ENCODE measurements around the gene SLC25A23.

The SLC25A23 gene

GRCh38 chr19:6491802-6492592 lies 32.4 kb upstream of the SLC25A23 start:
- in situ Hi-C loops (cut with HindIII; ENCODE audit: low pct_unique_long_range_greater_than_20kb, low sequenced_read_pairs), result no loop called here
- TF ChIP-seq JUND (IDR thresholded peaks at IDR 0.05; ENCODE audit: low read depth), result no peak
- no peak for DNase-seq (ENCODE audit: low read depth in 1 of 2, low spot score in 1 of 2)

GRCh38 chr19:6490134-6490533 lies 30.5 kb upstream of the SLC25A23 start:
- TF ChIP-seq JUND (IDR thresholded peaks at IDR 0.05; ENCODE audit: low read depth), result no peak
- in situ Hi-C loops (cut with HindIII; ENCODE audit: low pct_unique_long_range_greater_than_20kb, low sequenced_read_pairs), result no loop called here
- DNase-seq (ENCODE audit: low read depth in 1 of 2, low spot score in 1 of 2), result no peak

DNA sequence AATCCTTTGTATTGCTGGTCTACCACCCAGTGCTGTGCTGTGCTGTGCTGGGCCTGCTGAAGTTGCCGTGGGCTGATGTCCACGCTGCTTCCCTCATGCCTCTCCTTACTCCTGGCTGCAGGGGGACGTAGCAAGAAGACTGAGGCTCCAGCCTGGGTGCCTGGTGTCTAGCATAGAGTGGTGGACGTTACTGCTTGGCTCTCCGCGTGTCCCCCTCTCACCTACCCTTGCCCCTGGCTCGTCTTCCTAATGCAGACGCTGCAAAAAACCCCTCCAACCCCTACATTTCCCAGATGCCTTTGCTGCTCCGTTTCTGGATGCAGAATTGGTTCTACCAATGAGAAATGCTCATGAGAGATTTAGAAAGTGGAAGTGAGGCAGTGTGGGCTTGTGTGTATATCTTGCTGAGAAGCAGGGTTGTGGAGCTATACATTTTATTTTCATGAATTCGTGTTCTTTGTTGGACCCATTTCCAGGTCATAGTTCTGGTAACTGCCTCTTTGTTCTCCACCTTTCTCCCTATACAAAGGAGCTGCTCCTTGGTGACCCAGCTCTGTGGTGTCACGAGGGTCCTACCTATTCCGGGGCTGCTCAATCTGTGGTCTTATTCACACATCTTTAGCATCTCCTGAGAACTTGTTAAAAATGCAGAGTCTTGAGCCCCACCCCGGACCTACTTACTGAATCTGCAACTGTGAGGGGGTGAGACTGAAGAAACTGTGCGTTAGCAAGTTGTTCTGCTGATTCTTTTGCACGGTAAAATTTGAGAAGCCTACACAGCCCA lies 29.9 kb upstream of the SLC25A23 start:
- TF ChIP-seq JUND (IDR thresholded peaks at IDR 0.05; ENCODE audit: low read depth), result no peak
- in situ Hi-C loops (cut with HindIII; ENCODE audit: low pct_unique_long_range_greater_than_20kb, low sequenced_read_pairs), result no loop called here
- no peak for DNase-seq (ENCODE audit: low read depth in 1 of 2, low spot score in 1 of 2)

- DNase-seq (ENCODE audit: low read depth in 1 of 2, low spot score in 1 of 2), result no peak
- no peak for TF ChIP-seq JUND (IDR thresholded peaks at IDR 0.05; ENCODE audit: low read depth)
- in situ Hi-C loops (cut with HindIII; ENCODE audit: low pct_unique_long_range_greater_than_20kb, low sequenced_read_pairs), result no loop called here
These were observed 25.2 kb upstream of the SLC25A23 start for GRCh38 chr19:6484831-6485230.

DNA sequence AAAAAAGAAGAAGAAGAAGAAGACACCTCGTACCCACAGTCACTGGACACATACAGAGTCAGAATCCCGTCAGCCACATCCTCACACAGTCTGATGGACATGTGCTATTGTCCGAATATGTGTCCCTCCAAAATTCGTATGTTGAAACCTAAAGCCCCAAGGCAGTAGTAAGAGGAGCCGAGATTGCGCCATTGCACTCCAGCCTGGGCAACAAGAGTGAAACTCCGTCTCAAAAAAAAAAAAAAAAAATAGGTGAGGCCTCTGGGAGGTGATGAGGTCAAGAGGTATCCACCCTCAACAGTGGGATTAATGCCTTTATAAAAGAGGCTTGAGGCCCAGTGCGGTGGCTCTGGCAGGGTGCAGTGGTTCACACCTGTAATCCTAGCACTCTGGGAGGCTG lies 24.6 kb upstream of the SLC25A23 start:
- in situ Hi-C loops (cut with HindIII; ENCODE audit: low pct_unique_long_range_greater_than_20kb, low sequenced_read_pairs), result no loop called here
- no peak for DNase-seq (ENCODE audit: low read depth in 1 of 2, low spot score in 1 of 2)
- TF ChIP-seq JUND (IDR thresholded peaks at IDR 0.05; ENCODE audit: low read depth), result no peak

- in situ Hi-C loops (cut with HindIII; ENCODE audit: low pct_unique_long_range_greater_than_20kb, low sequenced_read_pairs), result no loop called here
- no peak for DNase-seq (ENCODE audit: low read depth in 1 of 2, low spot score in 1 of 2)
- no peak for TF ChIP-seq JUND (IDR thresholded peaks at IDR 0.05; ENCODE audit: low read depth)
These were observed 23.6 kb upstream of the SLC25A23 start for GRCh38 chr19:6483235-6483634.

- in situ Hi-C loops (cut with HindIII; ENCODE audit: low pct_unique_long_range_greater_than_20kb, low sequenced_read_pairs), result no loop called here
- no peak for TF ChIP-seq JUND (IDR thresholded peaks at IDR 0.05; ENCODE audit: low read depth)
- no peak for DNase-seq (ENCODE audit: low read depth in 1 of 2, low spot score in 1 of 2)
These were observed 22.7 kb upstream of the SLC25A23 start for GRCh38 chr19:6482343-6482686.

DNA sequence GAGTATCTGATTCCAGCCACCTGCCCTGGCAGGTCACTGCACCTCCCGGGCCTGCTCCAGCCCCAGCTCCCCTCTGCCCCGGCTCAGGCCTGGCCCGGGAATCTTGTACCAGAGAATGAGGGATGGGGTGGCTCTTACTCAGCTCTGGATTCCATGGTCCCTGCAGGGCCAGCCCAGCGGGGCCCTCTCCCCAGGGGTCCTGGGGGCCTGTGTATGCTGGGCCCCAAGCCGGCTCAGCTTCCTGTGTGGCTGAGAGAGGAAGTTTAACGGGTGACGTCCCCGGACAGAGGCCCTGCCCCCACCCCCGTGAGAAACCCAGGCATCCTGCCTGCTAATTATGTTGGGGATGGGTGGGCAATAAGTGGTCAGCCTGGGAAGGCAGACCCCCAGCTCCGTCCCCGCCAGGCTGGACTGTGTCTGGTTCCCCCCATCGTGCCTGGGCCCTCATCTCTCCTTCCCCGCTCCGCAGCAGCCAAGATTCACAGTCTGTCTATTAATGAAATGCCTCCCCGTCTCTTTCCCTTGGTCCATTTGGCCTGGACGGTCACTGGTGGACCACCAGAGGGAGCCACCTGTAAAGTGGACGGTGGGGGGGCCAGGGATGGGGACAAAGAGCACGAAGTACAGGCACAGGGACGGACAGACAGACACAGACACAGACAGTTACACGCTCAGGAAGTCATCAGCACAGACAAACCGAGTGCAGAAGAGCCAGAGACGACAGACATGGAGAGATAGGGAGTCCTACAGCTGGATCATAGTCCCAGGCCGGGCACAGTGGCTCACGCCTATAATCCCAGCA lies 22.1 kb upstream of the SLC25A23 start, which contains the start of gene DENND1C:
Gene DENND1C, minus strand, starts transcription at position 247 of the 802 bp plus-strand sequence. Its CDS starts 92 bp downstream, at position 155.
- no peak for DNase-seq (ENCODE audit: low read depth in 1 of 2, low spot score in 1 of 2)
- in situ Hi-C loops (cut with HindIII; ENCODE audit: low pct_unique_long_range_greater_than_20kb, low sequenced_read_pairs), result no loop called here
- TF ChIP-seq JUND (IDR thresholded peaks at IDR 0.05; ENCODE audit: low read depth), result no peak

DNA sequence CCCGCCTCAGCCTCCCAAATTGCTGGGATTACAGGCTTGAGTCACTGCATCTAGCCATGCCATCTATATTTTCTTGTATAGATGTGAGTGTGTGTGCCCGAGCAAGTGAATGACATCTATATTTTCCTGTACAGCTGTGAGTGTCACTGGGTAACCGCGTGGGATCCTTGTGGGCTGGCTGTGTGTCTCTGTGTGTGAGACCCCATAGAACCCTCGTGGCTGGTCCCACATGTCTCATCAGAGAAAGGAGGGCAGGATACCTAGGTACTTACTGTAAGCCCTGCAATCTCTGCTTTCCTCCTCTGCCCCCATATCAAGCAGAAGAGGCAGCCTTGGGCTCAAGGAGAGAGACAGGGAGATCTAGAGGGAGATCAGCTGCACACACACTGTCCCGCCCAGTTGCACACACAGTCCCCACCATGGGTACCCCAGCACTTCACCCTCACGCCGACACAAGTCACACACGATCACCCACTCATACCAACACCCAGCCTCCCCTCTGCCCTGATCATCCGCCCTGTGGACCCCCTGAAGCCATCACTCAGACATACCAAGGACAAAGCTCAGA lies 21.3 kb upstream of the SLC25A23 start:
- in situ Hi-C loops (cut with HindIII; ENCODE audit: low pct_unique_long_range_greater_than_20kb, low sequenced_read_pairs), result no loop called here
- no peak for DNase-seq (ENCODE audit: low read depth in 1 of 2, low spot score in 1 of 2)
- no peak for TF ChIP-seq JUND (IDR thresholded peaks at IDR 0.05; ENCODE audit: low read depth)

GRCh38 chr19:6479836-6480398 lies 20.3 kb upstream of the SLC25A23 start:
- DNase-seq (ENCODE audit: low read depth in 1 of 2, low spot score in 1 of 2), result no peak
- no peak for TF ChIP-seq JUND (IDR thresholded peaks at IDR 0.05; ENCODE audit: low read depth)
- in situ Hi-C loops (cut with HindIII; ENCODE audit: low pct_unique_long_range_greater_than_20kb, low sequenced_read_pairs), result no loop called here

- no peak for DNase-seq (ENCODE audit: low read depth in 1 of 2, low spot score in 1 of 2)
- no peak for TF ChIP-seq JUND (IDR thresholded peaks at IDR 0.05; ENCODE audit: low read depth)
- in situ Hi-C loops (cut with HindIII; ENCODE audit: low pct_unique_long_range_greater_than_20kb, low sequenced_read_pairs), result no loop called here
These were observed 19.2 kb upstream of the SLC25A23 start for GRCh38 chr19:6478815-6479214.

- in situ Hi-C loops (cut with HindIII; ENCODE audit: low pct_unique_long_range_greater_than_20kb, low sequenced_read_pairs), result no loop called here
- TF ChIP-seq JUND (IDR thresholded peaks at IDR 0.05; ENCODE audit: low read depth), result no peak
These were observed 17.4 kb upstream of the SLC25A23 start for GRCh38 chr19:6476896-6477431.

More at GRCh38 chr19:6476896-6477431, 17.4 kb upstream of the SLC25A23 start:
- DNase-seq (ENCODE audit: low read depth in 1 of 2, low spot score in 1 of 2), result no peak

Measured in T47D (cell line).